OCI-LY3 (cell line): ENCODE results near the gene RAI1.

ENCODE experiments used
- EZH2phosphoT487 ChIP-seq: fragments of 200-600 bp; shearing (Covaris generic); IDR thresholded peaks from 2 replicates; pipeline ENCODE4 v1.6.1; 2018; ENCODE audit warnings: antibody characterized with exemption, mixed run types, low read depth
- TF ChIP-seq, protein P1 (sequence below): fragments of 200-600, 300-600 bp; sonication (generic); IDR thresholded peaks from 2 replicates; pipeline ENCODE4 v1.5.1; 2014; ENCODE audit warnings: antibody characterized with exemption, low read length, low read depth

DNA sequence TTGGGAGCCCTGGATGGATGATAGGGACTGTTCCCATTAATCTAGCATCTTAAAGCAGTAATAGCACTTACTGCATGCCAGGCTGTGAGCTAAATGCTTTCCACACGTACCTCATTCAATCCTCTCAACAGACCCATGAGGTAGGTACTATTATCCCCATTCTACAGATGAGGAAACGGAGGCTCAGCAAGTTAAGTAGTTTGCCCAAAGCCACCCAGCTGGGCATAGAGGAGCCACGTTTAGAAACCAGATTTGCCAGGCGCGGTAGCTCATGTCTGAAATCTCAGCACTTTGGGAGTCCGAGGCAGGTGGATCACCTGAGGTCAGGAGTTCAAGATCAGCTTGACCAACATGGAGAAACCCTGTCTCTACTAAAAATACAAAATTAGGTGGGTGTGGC, 2.0 kb upstream of the RAI1 start:
- TF ChIP-seq, protein P1, sequence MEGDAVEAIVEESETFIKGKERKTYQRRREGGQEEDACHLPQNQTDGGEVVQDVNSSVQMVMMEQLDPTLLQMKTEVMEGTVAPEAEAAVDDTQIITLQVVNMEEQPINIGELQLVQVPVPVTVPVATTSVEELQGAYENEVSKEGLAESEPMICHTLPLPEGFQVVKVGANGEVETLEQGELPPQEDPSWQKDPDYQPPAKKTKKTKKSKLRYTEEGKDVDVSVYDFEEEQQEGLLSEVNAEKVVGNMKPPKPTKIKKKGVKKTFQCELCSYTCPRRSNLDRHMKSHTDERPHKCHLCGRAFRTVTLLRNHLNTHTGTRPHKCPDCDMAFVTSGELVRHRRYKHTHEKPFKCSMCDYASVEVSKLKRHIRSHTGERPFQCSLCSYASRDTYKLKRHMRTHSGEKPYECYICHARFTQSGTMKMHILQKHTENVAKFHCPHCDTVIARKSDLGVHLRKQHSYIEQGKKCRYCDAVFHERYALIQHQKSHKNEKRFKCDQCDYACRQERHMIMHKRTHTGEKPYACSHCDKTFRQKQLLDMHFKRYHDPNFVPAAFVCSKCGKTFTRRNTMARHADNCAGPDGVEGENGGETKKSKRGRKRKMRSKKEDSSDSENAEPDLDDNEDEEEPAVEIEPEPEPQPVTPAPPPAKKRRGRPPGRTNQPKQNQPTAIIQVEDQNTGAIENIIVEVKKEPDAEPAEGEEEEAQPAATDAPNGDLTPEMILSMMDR: no peak
- no peak for TF ChIP-seq EZH2phosphoT487
